ENCODE results near the gene H6PD.

Gene H6PD

GRCh38 chr1:9230869-9231533 is 3.6 kb upstream of the H6PD start:
- Mint-ChIP-seq H3K27ac (peak overlapping the region; percentile 59), H3K9me3 (no peaks in the 10 kb centered on the region), H3K4me1 (peaks cover 9% of the 10 kb centered on the region), H3K4me3 (no peak overlapping the region), H3K36me3 (no peaks in the 10 kb centered on the region), H3K27me3 (no peaks in the 10 kb centered on the region)

- H3K27ac Mint-ChIP-seq: no peak overlapping the region
- H3K4me3 Mint-ChIP-seq: no peak overlapping the region
- H3K9me3 Mint-ChIP-seq: no peaks in the 10 kb centered on the region
- H3K27me3 Mint-ChIP-seq: no peaks in the 10 kb centered on the region
- peaks cover 12% of the 10 kb centered on the region for H3K4me1 Mint-ChIP-seq
- no peaks in the 10 kb centered on the region for H3K36me3 Mint-ChIP-seq
These were observed 2.8 kb upstream of the H6PD start for GRCh38 chr1:9231648-9232332.

GRCh38 chr1:9233241-9233941 is 1.2 kb upstream of the H6PD start:
- Mint-ChIP-seq H3K27me3 (no peaks in the 10 kb centered on the region), H3K27ac (no peak overlapping the region), H3K9me3 (no peaks in the 10 kb centered on the region), H3K4me3 (peak overlapping the region; percentile 91), H3K4me1 (peaks cover 25% of the 10 kb centered on the region), H3K36me3 (no peaks in the 10 kb centered on the region)

GRCh38 chr1:9233942-9234222 is 692 bp upstream of the H6PD start:
- peaks cover 29% of the 10 kb centered on the region for H3K4me1 Mint-ChIP-seq

GRCh38 chr1:9235096-9235459 is 504 bp downstream of the H6PD start:
- Mint-ChIP-seq H3K4me1 (peaks cover 41% of the 10 kb centered on the region), H3K36me3 (no peaks in the 10 kb centered on the region), H3K27ac (peak overlapping the region; percentile 87), H3K9me3 (no peaks in the 10 kb centered on the region), H3K4me3 (peak overlapping the region; percentile 92), H3K27me3 (no peaks in the 10 kb centered on the region)

More at GRCh38 chr1:9233942-9234222, 692 bp upstream of the H6PD start:
- H3K4me3 Mint-ChIP-seq: peak overlapping the region; percentile 91
- no peaks in the 10 kb centered on the region for H3K36me3 Mint-ChIP-seq
- H3K27me3 Mint-ChIP-seq: no peaks in the 10 kb centered on the region
- H3K9me3 Mint-ChIP-seq: no peaks in the 10 kb centered on the region
- peak overlapping the region; percentile 95 for H3K27ac Mint-ChIP-seq

- Mint-ChIP-seq H3K4me3 (peak overlapping the region; percentile 92), H3K4me1 (peaks cover 46% of the 10 kb centered on the region), H3K36me3 (no peaks in the 10 kb centered on the region), H3K27ac (peak overlapping the region; percentile 87), H3K27me3 (no peaks in the 10 kb centered on the region), H3K9me3 (no peaks in the 10 kb centered on the region)
These were observed 986 bp downstream of the H6PD start for GRCh38 chr1:9235560-9235959.

- no peaks in the 10 kb centered on the region for H3K9me3 Mint-ChIP-seq
- H3K27me3 Mint-ChIP-seq: no peaks in the 10 kb centered on the region
- H3K4me1 Mint-ChIP-seq: peaks cover 55% of the 10 kb centered on the region
- H3K27ac Mint-ChIP-seq: peak overlapping the region; percentile 79
- H3K4me3 Mint-ChIP-seq: peak overlapping the region; percentile 32
- H3K36me3 Mint-ChIP-seq: no peaks in the 10 kb centered on the region
These were observed 3.6 kb downstream of the H6PD start for GRCh38 chr1:9238134-9238533.

GRCh38 chr1:9238550-9238949 is 4.0 kb downstream of the H6PD start:
- no peaks in the 10 kb centered on the region for H3K36me3 Mint-ChIP-seq
- H3K9me3 Mint-ChIP-seq: no peaks in the 10 kb centered on the region
- H3K4me1 Mint-ChIP-seq: peaks cover 58% of the 10 kb centered on the region
- no peaks in the 10 kb centered on the region for H3K27me3 Mint-ChIP-seq
- peak overlapping the region; percentile 32 for H3K4me3 Mint-ChIP-seq
- peak overlapping the region; percentile 79 for H3K27ac Mint-ChIP-seq

GRCh38 chr1:9239622-9240401 is 5.2 kb downstream of the H6PD start:
- H3K9me3 Mint-ChIP-seq: no peaks in the 10 kb centered on the region
- H3K4me3 Mint-ChIP-seq: peak overlapping the region; percentile 76
- H3K27me3 Mint-ChIP-seq: no peaks in the 10 kb centered on the region
- H3K27ac Mint-ChIP-seq: peak overlapping the region; percentile 62
- no peaks in the 10 kb centered on the region for H3K36me3 Mint-ChIP-seq
- peaks cover 64% of the 10 kb centered on the region for H3K4me1 Mint-ChIP-seq

GRCh38 chr1:9240914-9241820 is 6.6 kb downstream of the H6PD start:
- Mint-ChIP-seq H3K4me1 (peaks cover 61% of the 10 kb centered on the region), H3K36me3 (no peaks in the 10 kb centered on the region), H3K4me3 (no peak overlapping the region), H3K27me3 (no peaks in the 10 kb centered on the region), H3K27ac (no peak overlapping the region), H3K9me3 (no peaks in the 10 kb centered on the region)

- H3K4me1 Mint-ChIP-seq: peaks cover 57% of the 10 kb centered on the region
- H3K27ac Mint-ChIP-seq: no peak overlapping the region
- H3K9me3 Mint-ChIP-seq: no peaks in the 10 kb centered on the region
- H3K27me3 Mint-ChIP-seq: no peaks in the 10 kb centered on the region
- no peaks in the 10 kb centered on the region for H3K36me3 Mint-ChIP-seq
- no peak overlapping the region for H3K4me3 Mint-ChIP-seq
These were observed 7.3 kb downstream of the H6PD start for GRCh38 chr1:9241891-9242290.

GRCh38 chr1:9242338-9242969 is 7.9 kb downstream of the H6PD start:
- H3K4me1 Mint-ChIP-seq: peaks cover 54% of the 10 kb centered on the region

GRCh38 chr1:9243066-9243739 is 8.6 kb downstream of the H6PD start:
- Mint-ChIP-seq H3K4me1 (peaks cover 47% of the 10 kb centered on the region), H3K27ac (no peak overlapping the region), H3K27me3 (no peaks in the 10 kb centered on the region), H3K9me3 (no peaks in the 10 kb centered on the region), H3K36me3 (peaks cover 1% of the 10 kb centered on the region), H3K4me3 (no peak overlapping the region)

More at GRCh38 chr1:9242338-9242969, 7.9 kb downstream of the H6PD start:
- H3K27me3 Mint-ChIP-seq: no peaks in the 10 kb centered on the region
- H3K36me3 Mint-ChIP-seq: no peaks in the 10 kb centered on the region
- H3K27ac Mint-ChIP-seq: no peak overlapping the region
- no peak overlapping the region for H3K4me3 Mint-ChIP-seq
- H3K9me3 Mint-ChIP-seq: no peaks in the 10 kb centered on the region
